Fibroblast of the aortic adventitia (primary cell): ENCODE data around the gene PHLDA1. TPM values are rescaled to one million over a fixed set of nuclear protein-coding genes. Genes with fewer than 3 reads are reported as not detected.

Experiments
- DNase-seq: peaks from one replicate; pipeline ENCODE4 v3.0.0-alpha.2; 2010; ENCODE audit warnings: low read depth
- H3K4me3 ChIP-seq: 2 replicates; pipeline ENCODE4 v1.5.1; 2011; ENCODE audit warnings: low read depth, mild to moderate bottlenecking, control low read depth, low read length, moderate library complexity
- CTCF ChIP-seq: IDR thresholded peaks from 2 replicates; pipeline ENCODE4 v1.5.1; 2011; ENCODE audit warnings: mild to moderate bottlenecking, low read length, control low read depth, inconsistent platforms; ENCODE audit not compliant: insufficient read depth
- total RNA-seq: library from RNA; depleted of rRNA; stranded (reverse); fragments of >200 nt; gene quantifications from 2 replicates; pipeline ENCODE4 v1.2.3, GENCODE V29; 2012; ENCODE audit warnings: low replicate concordance

Gene PHLDA1
- total RNA-seq, 1 donor, result 202 TPM

- peak; percentile 93 for DNase-seq
- peak; percentile 4 for TF ChIP-seq CTCF
Measured at GRCh38 chr12:76024942-76025600, 6.5 kb downstream of the PHLDA1 start.

GRCh38 chr12:76024102-76024781 is 7.3 kb downstream of the PHLDA1 start:
- no peak overlapping the region for H3K4me3 ChIP-seq
- TF ChIP-seq CTCF, result no peak
- DNase-seq, result peak; percentile 40

More at GRCh38 chr12:76024942-76025600, 6.5 kb downstream of the PHLDA1 start:
- no peak overlapping the region for H3K4me3 ChIP-seq

- no peak for DNase-seq
- TF ChIP-seq CTCF, result no peak
- H3K4me3 ChIP-seq, result no peak overlapping the region
Measured at GRCh38 chr12:76023069-76023690, 8.4 kb downstream of the PHLDA1 start.

- TF ChIP-seq CTCF, result no peak
- no peak overlapping the region for H3K4me3 ChIP-seq
- DNase-seq, result no peak
Measured at GRCh38 chr12:76022506-76022905, 9.1 kb downstream of the PHLDA1 start.

GRCh38 chr12:76020731-76021672 is 10.6 kb downstream of the PHLDA1 start:
- TF ChIP-seq CTCF, result no peak
- H3K4me3 ChIP-seq, result no peak overlapping the region
- peak; percentile 98 for DNase-seq

GRCh38 chr12:76020281-76020680 is 11.3 kb downstream of the PHLDA1 start:
- peak; percentile 65 for DNase-seq
- TF ChIP-seq CTCF, result no peak
- no peak overlapping the region for H3K4me3 ChIP-seq
